Glomerular endothelial cell (primary cell): Measurements from ENCODE around the gene SPATS2L. TPM values are rescaled to one million over a fixed set of nuclear protein-coding genes. Genes with fewer than 3 reads are reported as not detected.
A peak's percentile ranks its signal among the peaks of the same experiment; 100 is the strongest.

Experiments used
- DNase-seq: peaks from one replicate; pipeline ENCODE4 v3.0.0-alpha.2; 2011; ENCODE audit warnings: low read depth, low spot score; ENCODE audit errors: extremely low read depth
- total RNA-seq: library from RNA; depleted of rRNA; stranded (reverse); fragments of >200 nt; gene quantifications from 2 replicates; pipeline ENCODE4 v1.2.3, GENCODE V29; 2015

Gene SPATS2L
- total RNA-seq, 1 donor from 2014 or later = 86.3 TPM

DNA sequence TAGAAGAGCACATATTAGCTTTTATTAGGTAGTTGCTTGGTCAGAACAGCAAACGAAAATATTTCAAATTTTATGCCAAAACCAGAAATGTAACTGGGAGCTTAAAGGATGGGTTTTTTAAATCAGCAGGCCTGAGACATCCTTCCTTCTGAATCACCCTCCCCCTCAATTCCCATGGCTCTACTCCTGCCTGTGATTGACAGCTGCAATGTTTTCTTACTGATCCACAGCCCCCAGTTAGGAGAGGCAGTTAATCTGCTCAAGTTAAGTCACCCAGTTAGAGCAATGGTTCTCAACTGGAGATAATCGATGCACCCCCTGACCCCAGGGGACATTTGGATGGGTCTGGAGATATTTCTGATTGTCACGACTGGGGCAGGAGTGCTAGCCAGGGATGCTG, 178.4 kb downstream of the SPATS2L start:
- DNase-seq = no peak

DNA sequence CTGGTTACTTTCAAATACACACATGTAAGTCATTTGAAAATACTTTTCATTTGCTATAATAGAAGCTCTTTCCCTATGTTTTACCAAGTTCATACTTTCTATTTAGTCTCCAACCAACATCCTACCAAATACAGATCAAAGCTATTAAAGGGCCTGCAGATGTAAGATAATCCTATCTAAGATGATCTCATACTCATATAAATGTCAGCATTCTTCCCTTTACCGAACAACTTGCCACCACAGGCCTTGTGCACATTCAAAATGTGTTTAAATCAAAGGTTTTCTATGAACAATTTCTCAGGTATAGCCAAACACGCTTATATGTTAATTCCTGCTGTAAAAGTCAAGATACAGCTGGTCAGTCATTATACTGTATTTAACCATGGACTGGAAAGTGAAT, 180.0 kb downstream of the SPATS2L start:
- DNase-seq = no peak

DNA sequence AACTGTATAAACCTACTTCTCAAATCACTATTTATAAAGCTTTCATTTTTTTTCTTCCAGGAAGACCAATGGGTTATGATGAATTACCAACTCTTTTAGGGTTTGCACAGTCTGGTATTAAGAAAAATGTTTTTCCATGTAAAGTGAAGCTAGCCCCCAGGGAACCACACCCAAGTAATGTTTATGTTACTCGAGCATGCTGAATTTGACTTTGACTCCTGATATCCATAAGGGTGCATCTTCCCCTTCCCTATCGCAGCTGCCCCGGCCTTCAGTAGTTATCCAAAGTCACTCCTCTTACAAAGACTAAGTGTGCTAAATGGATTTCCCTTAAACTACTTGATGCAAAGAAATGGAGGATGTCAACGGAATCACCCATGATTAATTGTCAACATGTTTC, 181.7 kb downstream of the SPATS2L start:
- no peak for DNase-seq

DNA sequence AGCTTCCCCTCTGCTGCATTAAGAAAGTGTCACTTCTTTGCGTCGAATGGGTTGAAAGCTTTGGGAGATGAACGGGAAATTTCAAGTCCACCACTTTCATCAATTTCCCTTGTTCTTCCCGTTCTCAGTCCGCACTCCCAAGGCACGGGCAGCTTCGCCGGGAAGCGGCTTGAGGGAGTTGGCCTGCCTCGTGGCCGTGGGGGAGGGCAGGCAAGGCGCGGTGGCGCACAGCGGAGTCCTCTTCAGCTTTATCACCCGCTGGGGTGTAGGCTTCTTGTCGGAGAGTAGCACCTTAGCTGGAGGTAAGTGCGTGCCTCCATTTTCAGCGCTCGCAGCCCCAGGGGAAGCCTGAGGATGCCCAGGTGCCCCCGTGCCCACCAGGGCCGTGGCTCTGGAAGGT, 183.5 kb downstream of the SPATS2L start:
- DNase-seq = no peak

DNA sequence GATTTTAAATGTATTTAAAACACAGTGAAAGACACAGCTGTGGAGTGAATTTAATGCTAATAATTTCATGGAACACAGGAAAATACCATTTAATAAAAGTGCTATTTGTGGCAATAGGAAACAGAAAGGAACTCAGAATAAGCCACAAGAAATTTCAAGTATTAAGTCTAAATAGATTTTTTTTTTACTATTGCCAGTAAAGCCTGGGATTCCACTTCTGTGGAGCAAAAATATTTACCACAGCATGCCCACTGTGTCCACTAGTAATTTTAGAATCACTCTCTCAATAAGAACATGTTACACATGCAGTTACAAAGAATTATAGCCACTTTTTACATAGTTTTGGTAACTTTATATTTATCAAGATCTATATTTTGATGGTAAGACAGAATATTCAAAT, 186.2 kb downstream of the SPATS2L start:
- no peak for DNase-seq

DNA sequence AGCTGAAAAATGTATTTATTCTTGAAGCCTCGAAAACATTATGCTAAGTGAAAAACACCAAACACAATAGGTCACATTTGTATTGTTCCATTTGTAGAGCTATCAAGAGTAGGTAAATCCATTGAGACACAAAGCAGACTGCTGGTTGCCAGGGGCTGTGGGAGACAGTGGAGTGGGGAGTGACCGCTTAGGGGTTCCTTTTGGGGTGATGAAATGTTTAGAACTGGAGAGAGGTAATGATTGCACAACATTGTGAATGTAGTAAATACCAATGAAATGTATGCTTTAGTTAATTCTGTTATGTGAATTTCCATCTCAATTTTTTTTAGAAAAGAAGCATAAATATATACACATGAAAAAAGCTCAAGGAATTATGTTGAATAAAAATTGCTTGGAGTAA, 187.6 kb downstream of the SPATS2L start:
- no peak for DNase-seq

DNA sequence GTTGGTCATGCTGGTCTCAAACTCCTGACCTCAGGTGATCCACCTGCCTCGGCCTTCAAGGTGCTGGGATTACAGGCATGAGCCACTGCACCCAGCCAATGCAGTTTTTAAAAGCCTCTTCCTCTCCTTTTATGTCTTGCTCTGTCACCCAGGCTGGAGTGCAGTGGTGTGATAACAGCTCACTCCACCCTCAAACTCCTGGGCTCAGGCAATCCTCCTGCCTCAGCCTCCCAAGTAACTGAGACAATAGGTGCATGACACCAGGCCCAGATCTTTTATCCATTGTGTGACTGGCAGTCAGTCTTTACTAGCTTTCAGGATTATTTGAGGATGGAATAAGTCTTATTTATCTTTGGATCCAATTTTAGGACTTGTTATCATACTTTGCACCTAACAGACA, 190.2 kb downstream of the SPATS2L start:
- no peak for DNase-seq

DNA sequence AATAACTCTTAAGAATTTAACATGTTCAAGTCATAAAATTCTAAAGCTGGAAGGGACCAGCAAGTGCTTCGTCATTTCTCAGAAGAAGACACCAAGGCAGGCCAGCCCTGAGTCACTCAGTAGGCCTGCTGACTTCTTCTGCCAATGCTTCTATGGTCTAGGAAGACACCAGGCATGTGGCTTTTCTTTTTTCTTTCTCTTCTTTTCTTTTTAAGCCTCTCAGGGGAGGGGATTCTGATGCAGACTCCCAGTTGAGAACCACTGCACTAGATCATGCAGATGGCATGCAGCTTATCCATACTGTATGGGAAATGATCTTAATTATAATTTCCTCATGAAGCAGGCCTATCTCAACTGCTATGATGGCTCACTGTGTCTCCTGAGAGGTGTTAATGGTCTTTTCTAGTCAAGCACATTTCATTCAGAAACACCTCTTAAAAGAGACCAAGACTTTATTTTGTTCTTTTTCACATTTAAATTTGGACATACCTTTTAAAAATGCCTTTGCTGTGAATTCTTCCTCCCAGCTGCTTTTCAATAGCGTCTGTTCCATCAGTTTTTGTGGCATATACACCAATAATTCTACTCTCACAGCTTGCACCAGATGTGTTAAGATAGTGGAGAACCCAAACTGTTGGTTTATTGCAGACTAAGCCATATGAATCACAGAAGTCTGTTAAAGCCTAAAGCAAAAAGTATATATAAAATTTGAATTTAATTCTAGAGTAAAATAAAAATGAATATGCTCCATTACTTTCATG, 192.1 kb downstream of the SPATS2L start:
- DNase-seq = no peak

DNA sequence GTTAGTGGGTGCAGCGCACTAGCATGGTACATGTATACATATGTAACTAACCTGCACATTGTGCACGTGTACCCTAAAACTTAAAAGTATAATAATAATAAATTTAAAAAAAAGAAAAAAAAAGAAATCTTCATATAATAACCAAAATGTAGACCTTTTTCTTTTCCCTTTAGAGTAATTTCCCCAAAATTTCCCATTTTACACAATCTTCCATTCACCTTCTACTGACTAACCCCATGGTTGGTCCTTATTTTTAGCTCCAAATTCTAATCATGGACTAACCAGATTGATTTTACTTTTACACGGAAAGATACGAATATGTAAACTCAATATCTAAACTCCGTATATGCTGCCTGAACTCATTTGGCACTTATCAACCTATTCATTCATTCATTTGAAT, 195.7 kb downstream of the SPATS2L start:
- DNase-seq = no peak

DNA sequence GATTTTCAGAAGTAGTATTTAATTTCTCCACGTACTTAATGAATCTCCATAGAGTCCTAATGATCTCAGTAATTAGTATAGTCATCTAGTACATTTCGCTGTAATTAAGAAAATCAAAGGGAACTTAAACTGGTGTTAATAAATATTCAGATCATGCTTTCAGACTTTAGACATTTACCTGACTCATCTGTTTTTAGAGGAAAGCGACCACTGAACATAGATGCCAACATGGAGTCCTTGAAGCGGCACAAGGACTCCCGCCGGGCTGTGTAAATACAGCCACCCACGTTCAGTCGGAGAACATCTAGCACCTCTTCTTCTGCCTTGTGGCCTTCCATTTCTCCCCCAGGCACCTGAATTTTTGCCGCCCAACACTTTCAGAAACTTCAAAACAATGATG, 200.2 kb downstream of the SPATS2L start:
- DNase-seq = no peak

DNA sequence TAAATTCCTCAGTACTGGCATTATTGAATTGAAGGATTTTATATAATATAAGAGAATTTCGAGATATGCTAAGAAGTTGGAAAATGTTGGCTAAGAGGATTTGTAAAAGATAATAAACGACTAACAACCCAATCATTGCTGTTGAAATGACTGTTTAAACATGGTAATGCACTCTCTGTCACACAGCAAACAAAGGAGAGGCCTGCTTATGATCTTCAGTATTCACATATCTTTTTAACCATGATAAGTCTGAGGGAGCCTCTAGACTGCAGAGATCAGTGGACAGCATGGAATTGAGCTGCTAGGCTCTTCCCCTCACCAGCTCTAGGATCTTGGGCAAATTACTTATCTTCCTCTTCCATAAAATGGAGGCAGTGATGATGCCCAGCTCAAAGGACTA, 200.7 kb downstream of the SPATS2L start:
- no peak for DNase-seq

DNA sequence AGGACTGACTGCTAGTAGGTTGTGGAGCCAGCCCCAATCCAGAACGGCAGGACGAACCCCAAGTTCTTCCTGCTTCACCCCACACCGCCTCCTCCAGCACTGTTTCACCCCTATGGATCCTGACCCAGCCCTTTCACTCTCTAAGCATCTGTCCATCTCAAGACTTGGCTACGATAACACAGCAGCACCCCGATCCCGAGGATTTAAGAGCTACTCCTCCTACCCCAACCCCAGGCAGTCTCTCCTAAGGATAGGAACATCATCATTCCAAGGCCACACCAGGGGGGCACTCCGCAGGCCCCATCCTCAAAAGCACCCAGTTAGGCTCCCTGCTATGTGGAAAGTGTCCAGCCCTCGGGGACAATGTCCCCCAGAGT, 202.7 kb downstream of the SPATS2L start:
- DNase-seq = no peak

DNA sequence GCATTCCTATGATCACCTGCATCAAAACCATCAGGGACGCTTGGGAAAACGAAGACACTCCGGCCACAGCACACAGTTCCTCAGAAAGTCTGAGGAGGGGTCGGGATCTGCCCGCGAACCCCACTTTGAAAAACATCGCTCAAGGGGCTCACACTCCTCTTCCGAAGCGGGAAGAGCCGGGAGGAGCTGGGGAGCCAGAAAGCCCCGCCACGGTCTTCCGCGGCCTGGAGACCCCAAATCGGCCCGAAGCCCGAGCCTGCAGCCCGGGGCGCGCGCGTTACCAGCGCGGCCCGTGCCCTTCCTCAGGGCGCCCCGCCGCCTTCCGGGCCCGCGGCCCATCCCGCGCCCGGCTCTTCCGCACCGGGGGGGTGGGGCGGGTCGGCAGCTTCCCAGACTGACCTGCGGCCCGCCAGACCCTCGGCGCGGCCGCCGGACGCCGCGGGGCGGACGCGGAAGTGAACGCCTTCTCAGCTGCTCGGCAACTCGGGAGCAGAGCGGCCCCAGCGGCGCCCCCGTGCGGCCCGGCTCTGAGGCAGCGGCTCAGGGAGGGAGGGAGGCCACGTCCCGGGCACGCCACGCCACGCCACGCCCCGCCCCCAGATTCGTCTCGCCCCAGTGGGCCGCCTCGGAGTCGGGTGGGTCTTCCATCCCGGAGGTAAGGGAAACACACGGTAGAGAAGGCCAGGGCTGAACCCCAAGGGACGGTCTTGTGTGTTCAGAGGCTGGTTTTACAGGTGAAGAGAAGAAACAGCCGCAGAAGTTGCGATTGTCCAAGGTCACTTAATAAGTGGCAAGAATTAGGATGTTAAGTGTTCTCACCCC, 203.3 kb downstream of the SPATS2L start, which contains the start of gene KCTD18:
Gene KCTD18 (minus strand): TSS at position 457 of the 822 bp plus-strand sequence. CDS start 3,052 bp downstream, outside the sequence.
- DNase-seq = no peak

DNA sequence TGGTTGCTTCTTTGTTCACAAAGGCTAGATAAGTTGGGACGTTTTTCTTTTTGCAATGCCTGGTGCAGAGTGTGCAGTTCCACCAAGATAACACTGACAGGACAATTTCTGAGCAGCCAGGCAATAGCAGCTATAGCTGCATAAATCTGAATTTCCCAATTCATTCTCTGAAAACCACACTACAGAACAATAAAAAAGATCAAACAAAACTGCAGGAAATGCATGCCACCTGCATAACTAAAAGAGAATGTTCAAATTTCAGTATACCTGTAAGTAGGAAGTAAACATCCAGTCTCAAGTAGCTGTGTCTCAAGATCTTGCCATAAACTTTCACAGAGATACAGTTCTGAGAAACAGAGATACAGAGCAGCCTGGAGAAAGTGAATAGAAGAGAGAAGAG, 208.7 kb downstream of the SPATS2L start:
- DNase-seq = no peak

DNA sequence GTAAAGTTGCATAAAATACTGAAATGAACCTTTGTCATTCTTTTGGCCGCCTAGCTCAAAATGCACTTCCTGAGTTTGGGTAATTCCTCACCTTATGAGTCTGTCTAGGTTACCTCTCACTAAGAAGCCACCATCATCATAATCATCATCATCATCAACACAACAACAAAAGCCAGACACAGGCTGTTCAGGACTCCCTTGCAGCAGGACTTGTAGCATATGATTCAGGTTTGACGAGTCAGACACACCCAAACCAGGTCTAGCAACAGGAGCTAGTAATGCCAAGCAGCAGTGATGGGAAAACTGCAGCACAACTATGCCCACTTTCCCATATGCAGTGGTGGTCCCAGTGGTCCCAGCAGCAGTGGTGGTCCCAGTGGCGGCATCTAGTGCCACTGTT, 216.7 kb downstream of the SPATS2L start:
- DNase-seq = no peak

DNA sequence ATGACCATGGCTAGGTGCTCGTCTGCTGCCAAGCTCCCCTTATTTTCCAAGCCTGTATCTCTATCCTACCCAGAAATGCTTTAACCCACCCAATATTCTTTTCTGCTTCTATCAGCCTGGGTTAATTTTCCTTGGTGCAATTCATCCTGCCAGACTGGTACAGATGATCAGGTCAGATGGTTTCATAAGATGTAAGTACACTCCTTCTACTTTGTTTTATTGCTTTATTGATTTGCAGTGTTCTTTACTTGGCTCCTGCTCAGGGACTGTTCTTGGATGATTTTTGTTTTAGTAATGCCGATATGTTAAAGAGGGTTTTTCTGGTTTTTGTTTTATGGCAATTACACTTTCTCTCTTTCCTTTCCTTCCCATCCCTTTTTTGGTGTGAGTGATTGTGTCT, 217.1 kb downstream of the SPATS2L start:
- DNase-seq = no peak

DNA sequence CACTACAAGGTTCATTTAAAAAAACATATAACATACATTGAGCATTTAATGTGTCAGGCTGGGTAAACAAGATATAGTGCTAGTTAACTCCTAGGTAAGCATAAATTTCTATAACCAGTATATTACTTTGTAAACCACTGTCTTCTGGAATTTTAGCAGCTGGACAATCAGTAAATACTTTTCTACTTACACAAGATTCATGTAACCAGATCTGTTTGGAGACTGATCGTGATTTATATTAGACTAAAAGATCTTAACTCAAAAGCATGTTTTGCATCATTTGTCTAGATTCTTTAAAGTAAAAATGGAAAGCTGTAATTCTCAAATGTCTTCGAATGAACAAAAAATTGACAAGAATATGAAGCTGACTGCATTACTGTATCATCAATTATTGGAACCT, 218.6 kb downstream of the SPATS2L start:
- DNase-seq = no peak

DNA sequence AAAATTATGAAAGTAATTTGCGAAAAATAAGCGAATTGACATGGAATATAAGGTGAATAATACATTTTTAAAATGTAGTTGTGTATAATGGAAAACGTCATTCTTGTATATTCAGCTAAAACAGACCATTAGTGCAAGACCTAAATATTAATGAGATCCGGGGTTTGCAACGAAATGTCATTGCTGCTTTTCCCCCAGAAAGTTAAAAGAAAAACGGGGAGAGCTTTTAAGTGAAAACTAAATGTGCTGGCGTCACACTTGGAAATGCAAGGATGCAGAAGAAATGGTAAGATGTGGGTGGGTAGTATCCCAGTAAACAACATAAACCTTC, 219.0 kb downstream of the SPATS2L start:
- no peak for DNase-seq

DNA sequence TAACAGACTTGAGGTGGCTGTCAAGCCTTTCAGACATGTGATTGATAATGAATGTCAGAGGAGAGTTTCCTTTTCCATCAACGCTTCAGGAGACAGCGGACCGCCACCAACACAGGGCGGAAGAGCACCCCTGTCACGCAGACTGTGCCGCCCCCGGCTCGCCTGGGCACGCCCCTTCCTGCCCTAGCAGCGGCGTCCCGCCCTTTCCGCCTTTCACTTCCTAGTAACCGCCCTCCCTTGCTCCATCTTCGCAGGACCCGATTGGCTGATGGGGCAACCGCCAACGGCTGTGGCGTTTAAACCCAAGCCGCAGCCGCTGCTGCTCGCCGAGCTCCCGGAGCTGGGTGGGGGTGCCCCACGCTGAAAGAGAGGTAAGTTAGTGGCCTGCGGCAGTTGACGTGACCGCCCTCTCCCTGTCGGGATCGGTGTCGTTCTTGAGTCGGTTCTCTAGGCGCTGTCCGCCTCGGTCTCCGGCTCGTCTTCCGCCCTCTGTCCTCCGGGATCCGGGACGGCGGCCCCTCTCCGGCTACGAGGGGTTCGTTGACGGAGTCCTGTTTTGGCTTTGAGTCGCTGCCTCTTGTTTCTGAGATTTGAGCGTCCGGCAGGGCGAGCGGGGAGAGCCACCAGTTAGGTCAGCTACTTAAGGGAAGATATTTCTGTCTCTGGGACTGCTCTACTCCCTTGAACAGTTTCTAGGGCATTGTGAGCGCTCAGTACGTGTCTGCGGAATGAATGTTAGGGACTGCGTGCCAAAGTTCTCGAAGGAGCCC, 219.6 kb downstream of the SPATS2L start, which contains the start of gene SGO2:
Gene SGO2 (plus strand): TSS at position 326 of the 770 bp plus-strand sequence. CDS start 6,769 bp downstream, outside the sequence.
- peak; percentile 61 for DNase-seq

DNA sequence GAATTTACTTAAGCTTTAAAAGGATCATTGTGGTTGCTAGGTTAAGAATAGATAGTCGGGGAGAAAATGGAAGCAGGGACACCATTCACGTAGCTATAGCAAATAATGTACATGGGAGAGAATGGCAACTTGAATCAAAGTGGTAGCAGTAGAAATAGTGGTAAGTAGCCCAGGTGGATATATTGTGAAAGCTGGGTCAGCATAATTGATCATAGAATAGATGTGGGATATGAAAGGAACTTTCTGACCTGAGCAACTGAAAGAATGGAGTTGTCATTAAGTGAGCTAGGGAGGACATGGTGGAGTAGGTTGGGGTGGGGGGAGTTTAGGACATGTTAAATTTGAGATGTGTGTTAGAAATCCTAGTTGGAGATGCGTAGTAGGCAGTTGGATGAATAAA, 221.7 kb downstream of the SPATS2L start:
- no peak for DNase-seq
